ENCODE results near the gene RASA2. TPM values are rescaled to one million over a fixed set of nuclear protein-coding genes. Genes with fewer than 3 reads are reported as not detected.

Gene RASA2
- total RNA-seq, 2 donors from 2014 or later: 7.8 to 13.5 TPM

GRCh38 chr3:141597931-141598330 is 111.1 kb downstream of the RASA2 start:
- Histone ChIP-seq H3K27ac (no peak overlapping the region), H3K27me3 (replicated peaks; ENCODE audit: insufficient read depth) (no peaks in the 10 kb centered on the region), H3K4me3 (no peak overlapping the region), H3K36me3 (no peaks in the 10 kb centered on the region), H3K9me3 (no peaks in the 10 kb centered on the region), H3K4me1 (replicated peaks) (no peaks in the 10 kb centered on the region)
- TF ChIP-seq CTCF (IDR thresholded peaks at IDR 0.05): no peak
- no peak for TF ChIP-seq POLR2AphosphoS5 (IDR thresholded peaks at IDR 0.05)
- TF ChIP-seq POLR2A (IDR thresholded peaks at IDR 0.05): no peak
- intact Hi-C loops (cut with DNase I): no loop called here
- WGBS: 74% methylated on average over 2 of the region's 2 CpGs
- DNase-seq (ENCODE audit: low spot score): no peak

GRCh38 chr3:141600331-141600730 is 113.5 kb downstream of the RASA2 start:
- DNase-seq (ENCODE audit: low spot score): no peak
- H3K27ac ChIP-seq: no peak overlapping the region
- no peaks in the 10 kb centered on the region for H3K9me3 ChIP-seq
- no peaks in the 10 kb centered on the region for H3K27me3 ChIP-seq (replicated peaks; ENCODE audit: insufficient read depth)
- TF ChIP-seq POLR2AphosphoS5 (IDR thresholded peaks at IDR 0.05) (no peak), POLR2A (IDR thresholded peaks at IDR 0.05) (no peak), CTCF (IDR thresholded peaks at IDR 0.05) (no peak)
- 96% methylated on average over 12 of the region's 12 CpGs for WGBS
- intact Hi-C loops (cut with DNase I): no loop called here
- no peak overlapping the region for H3K4me3 ChIP-seq
- H3K36me3 ChIP-seq: no peaks in the 10 kb centered on the region
- no peaks in the 10 kb centered on the region for H3K4me1 ChIP-seq (replicated peaks)

GRCh38 chr3:141602706-141603105 is 115.9 kb downstream of the RASA2 start:
- no peak for DNase-seq (ENCODE audit: low spot score)
- Histone ChIP-seq H3K4me3 (no peak overlapping the region), H3K4me1 (replicated peaks) (no peaks in the 10 kb centered on the region), H3K27me3 (replicated peaks; ENCODE audit: insufficient read depth) (no peaks in the 10 kb centered on the region), H3K27ac (no peak overlapping the region), H3K9me3 (no peaks in the 10 kb centered on the region), H3K36me3 (no peaks in the 10 kb centered on the region)
- intact Hi-C loops (cut with DNase I): no loop called here
- 81% methylated on average over 4 of the region's 4 CpGs for WGBS
- TF ChIP-seq POLR2AphosphoS5 (IDR thresholded peaks at IDR 0.05): no peak
- no peak for TF ChIP-seq POLR2A (IDR thresholded peaks at IDR 0.05)
- TF ChIP-seq CTCF (IDR thresholded peaks at IDR 0.05): no peak

GRCh38 chr3:141603473-141604035 is 116.7 kb downstream of the RASA2 start:
- no peaks in the 10 kb centered on the region for H3K4me1 ChIP-seq (replicated peaks)
- intact Hi-C loops (cut with DNase I): no loop called here
- no peaks in the 10 kb centered on the region for H3K36me3 ChIP-seq
- H3K9me3 ChIP-seq: no peaks in the 10 kb centered on the region
- no peak overlapping the region for H3K4me3 ChIP-seq
- H3K27me3 ChIP-seq (replicated peaks; ENCODE audit: insufficient read depth): no peaks in the 10 kb centered on the region
- DNase-seq (ENCODE audit: low spot score): no peak
- no peak for TF ChIP-seq POLR2AphosphoS5 (IDR thresholded peaks at IDR 0.05)
- TF ChIP-seq POLR2A (IDR thresholded peaks at IDR 0.05): no peak
- no peak overlapping the region for H3K27ac ChIP-seq
- WGBS: 95% methylated on average over 3 of the region's 3 CpGs

- TF ChIP-seq POLR2AphosphoS5 (IDR thresholded peaks at IDR 0.05) (no peak), CTCF (IDR thresholded peaks at IDR 0.05) (no peak), POLR2A (IDR thresholded peaks at IDR 0.05) (no peak)
- no peaks in the 10 kb centered on the region for H3K36me3 ChIP-seq
- H3K9me3 ChIP-seq: no peaks in the 10 kb centered on the region
- 61% methylated on average over 2 of the region's 2 CpGs for WGBS
- no peaks in the 10 kb centered on the region for H3K27me3 ChIP-seq (replicated peaks; ENCODE audit: insufficient read depth)
- intact Hi-C loops (cut with DNase I): no loop called here
- H3K27ac ChIP-seq: no peak overlapping the region
- no peak overlapping the region for H3K4me3 ChIP-seq
- no peak for DNase-seq (ENCODE audit: low spot score)
- H3K4me1 ChIP-seq (replicated peaks): no peaks in the 10 kb centered on the region
Measured at GRCh38 chr3:141605883-141606282, 119.1 kb downstream of the RASA2 start.

Measured in prostate gland (tissue), 2 donors.